C4-2B (cell line): ENCODE data around the gene MID1.

Source experiments
- H3K27ac ChIP-seq: fragments of 450-650 bp; 2 replicates; pipeline ENCODE4 v1.5.1; 2017
- CTCF ChIP-seq: fragments of 450-650 bp; conservative IDR thresholded peaks from 2 replicates; pipeline ENCODE4 v1.5.1; 2017; ENCODE audit warnings: mild to moderate bottlenecking
- ZFX ChIP-seq: fragments of 450-650 bp; IDR thresholded peaks from 2 replicates; pipeline ENCODE4 v1.6.1; 2017

MID1 gene

DNA sequence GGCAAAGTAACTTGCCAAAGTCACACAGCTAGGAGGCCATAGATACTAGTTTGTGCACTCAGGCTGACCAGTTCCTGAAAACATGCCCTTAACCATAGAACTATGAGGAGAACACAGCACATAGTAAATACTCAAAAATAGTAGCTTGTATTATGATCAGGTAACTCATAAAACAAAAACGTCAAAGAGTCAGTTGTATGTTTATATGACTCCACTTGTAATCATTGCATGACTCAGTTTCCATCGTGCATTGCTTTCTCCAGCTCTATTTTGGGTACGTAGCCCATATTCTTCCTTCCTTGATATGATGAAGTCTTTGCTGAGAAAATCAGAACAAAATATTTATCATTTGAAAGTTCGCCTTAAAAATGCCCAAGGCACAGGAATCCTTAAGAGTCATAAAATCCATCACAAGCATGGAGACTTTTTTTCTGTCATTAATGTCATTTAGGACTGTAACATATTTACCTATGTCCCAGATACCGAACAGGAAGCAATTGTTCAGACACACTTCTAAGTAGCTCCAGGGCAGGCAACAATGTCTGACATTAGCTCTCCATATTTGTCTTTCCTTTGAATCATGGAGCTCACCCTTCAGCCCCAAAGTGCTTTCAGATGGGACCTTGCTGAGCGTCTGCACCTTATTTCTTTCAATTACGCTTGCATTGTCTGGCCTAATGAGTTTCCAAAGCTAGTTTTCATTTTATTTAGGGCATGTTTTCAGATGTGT, 11.2 kb upstream of the MID1 start:
- TF ChIP-seq CTCF (no peak), ZFX (no peak)
- no peak overlapping the region for H3K27ac ChIP-seq

DNA sequence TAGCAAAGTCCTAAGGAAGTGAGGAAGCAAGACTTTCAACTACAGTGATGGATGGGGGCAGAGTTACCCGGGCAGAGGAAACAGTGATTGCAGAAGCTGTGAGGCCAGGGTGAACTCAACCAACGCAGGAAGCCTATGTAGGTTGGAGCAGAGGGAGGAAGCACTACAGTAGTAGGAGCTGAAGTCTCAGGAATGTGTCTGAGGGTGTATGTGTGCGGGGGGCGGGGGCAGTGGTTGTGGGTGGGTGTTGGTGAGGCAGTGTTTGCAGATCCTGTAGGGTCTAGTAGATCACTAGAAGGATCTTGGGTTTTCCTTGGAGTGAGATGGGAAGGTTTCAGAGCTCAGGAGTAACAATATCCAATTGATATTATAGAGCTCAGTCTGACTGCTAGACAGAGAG, 9.9 kb upstream of the MID1 start:
- TF ChIP-seq ZFX (no peak), CTCF (no peak)
- H3K27ac ChIP-seq: no peak overlapping the region

DNA sequence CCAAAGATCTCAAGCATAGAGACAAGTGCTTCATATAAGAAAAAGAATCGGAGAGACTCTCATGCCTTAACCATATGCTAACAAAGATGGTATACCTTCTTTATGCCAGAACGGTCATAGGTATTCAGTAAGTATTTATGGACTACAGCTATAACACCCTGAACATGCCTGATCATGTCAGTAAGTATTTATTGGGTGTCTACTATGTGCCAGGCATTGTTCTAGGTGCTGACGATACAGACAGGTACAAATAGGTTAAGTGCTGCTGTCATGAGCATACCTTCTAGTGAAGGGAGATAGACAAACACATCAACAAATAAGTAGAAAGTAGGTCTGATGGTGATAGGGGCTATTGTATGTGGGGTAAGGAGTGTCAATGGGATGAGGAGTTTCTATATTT, 9.5 kb upstream of the MID1 start:
- TF ChIP-seq CTCF: no peak
- no peak for TF ChIP-seq ZFX
- H3K27ac ChIP-seq: no peak overlapping the region

GRCh38 chrX:10628906-10629305, 8.5 kb upstream of the MID1 start:
- TF ChIP-seq CTCF: no peak
- TF ChIP-seq ZFX: no peak
- H3K27ac ChIP-seq: no peak overlapping the region

DNA sequence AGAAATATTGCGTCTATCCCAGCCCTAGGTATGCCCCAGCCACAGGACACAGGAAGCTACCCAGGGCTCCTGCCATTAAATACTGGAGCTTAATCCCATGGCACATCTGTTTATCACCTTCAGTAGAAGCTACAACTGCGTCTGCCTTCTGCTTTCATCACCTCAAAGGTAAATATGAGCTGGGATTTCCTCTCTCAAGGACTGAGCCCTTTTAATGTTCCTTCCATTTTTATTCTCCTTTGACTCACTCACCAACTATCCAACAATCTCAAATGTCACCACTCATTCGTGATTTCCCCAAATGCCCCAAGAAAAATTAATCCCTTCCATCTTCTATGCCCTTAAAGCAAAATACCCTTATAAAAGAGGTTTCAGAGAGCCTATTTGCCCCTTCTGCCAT, 1.8 kb upstream of the MID1 start:
- TF ChIP-seq CTCF (no peak), ZFX (no peak)

DNA sequence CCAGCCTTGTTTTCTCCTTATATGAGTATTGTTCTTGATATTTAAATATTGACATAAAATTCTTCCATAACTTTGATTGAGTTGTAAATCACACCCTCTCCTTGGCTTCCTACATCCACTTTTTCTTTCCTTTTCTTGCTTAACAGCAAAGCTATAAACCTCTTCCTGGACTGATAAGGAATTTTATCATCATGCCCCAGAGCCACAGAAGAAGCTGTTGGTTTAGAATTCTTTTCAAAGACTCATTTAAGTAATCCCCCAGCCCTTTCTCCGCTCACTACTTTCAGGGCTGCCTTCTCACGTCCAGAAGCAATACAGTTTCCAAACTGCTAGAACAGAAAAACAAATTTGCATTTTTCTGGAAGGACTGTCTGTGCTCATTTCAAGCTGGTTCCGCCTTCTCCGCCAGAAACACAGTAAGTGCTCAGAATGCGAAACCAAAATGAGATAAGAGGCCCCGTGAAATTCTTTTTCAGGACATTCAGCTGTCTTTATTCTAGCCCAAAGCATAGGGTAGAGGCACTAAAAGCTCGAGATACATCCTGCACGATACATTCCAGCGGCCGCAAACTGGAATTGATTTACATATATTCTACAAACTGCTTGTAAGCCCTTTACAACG, 849 bp downstream of the MID1 start:
- H3K27ac ChIP-seq: peak overlapping the region; percentile 9; the same call in 1 of the 2 replicates
- TF ChIP-seq ZFX: no peak

More for the DNA sequence above, 1.8 kb upstream of the MID1 start:
- H3K27ac ChIP-seq: no peak overlapping the region

DNA sequence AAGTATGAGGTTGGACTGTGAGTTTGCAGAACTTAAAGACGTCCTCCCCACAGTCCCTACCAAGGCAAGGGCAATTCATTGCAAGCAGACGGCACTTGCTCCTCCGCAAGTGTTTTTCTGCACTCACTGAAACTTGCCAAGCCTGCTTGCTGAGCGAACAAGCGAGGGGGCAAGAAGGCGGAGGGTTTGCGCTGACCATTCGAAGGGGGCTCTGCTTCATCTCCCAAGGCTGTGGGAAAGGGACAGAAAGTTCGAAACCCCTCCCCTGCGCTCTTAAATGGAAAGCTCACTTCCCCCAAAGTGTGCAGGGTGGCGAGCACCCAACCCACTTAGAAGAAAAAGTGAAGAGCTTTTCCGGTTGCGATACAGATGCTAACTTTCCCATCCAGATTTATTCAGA, 1.4 kb downstream of the MID1 start:
- H3K27ac ChIP-seq: no peak overlapping the region; the same call in 1 of the 2 replicates
- no peak for TF ChIP-seq CTCF
- TF ChIP-seq ZFX: no peak

GRCh38 chrX:10617999-10618351, 2.4 kb downstream of the MID1 start:
- no peak overlapping the region for H3K27ac ChIP-seq
- TF ChIP-seq ZFX: no peak
- no peak for TF ChIP-seq CTCF
